Occipital lobe (tissue), 2 donors: Measurements from ENCODE around the gene ERBB2. TPM values are rescaled to one million over a fixed set of nuclear protein-coding genes. Genes with fewer than 3 reads are reported as not detected.

ENCODE experiments used
- small RNA-seq: library from RNA; depleted of rRNA; stranded (forward); fragments of <200 nt; gene quantifications from one replicate; pipeline ENCODE3, GENCODE V24; 2014
- total RNA-seq: library from RNA; depleted of rRNA; stranded (reverse); fragments of >200 nt; gene quantifications from one replicate; pipeline ENCODE4 v1.2.3, GENCODE V29; 2014

The ERBB2 gene
- total RNA-seq, 1 donor from 2014 or later, result 10.1 TPM

Small RNA genes lying within 50 kb of the gene (small RNA-seq; reads per million reads assigned to genes)
- gene MIR4728, result not detected

Other genes starting within 250 kb of the ERBB2 start
- gene MED1, start 248.8 kb upstream of the ERBB2 start, total RNA-seq, result 30.7 TPM
- 21.5 TPM for gene CDK12, start 238.6 kb upstream of the ERBB2 start, total RNA-seq
- 70.3 TPM for gene NEUROD2, start 92.1 kb upstream of the ERBB2 start, total RNA-seq
- 8.1 TPM for gene PPP1R1B, start 73.1 kb upstream of the ERBB2 start, total RNA-seq
- 16.2 TPM for gene STARD3, start 62.9 kb upstream of the ERBB2 start, total RNA-seq
- gene TCAP, start 34.7 kb upstream of the ERBB2 start, total RNA-seq, result 0.47 TPM
- gene PNMT, start 31.6 kb upstream of the ERBB2 start, total RNA-seq, result 2.2 TPM
- 8.9 TPM for gene PGAP3, start 12.0 kb upstream of the ERBB2 start, total RNA-seq
- gene MIEN1, start 30.5 kb downstream of the ERBB2 start, total RNA-seq, result 10.1 TPM
- not detected for gene GRB7, start 37.9 kb downstream of the ERBB2 start, total RNA-seq
- 0.16 TPM for gene IKZF3, start 164.2 kb downstream of the ERBB2 start, total RNA-seq
- not detected for gene ZPBP2, start 168.1 kb downstream of the ERBB2 start, total RNA-seq
- gene GSDMB, start 218.6 kb downstream of the ERBB2 start, total RNA-seq, result 7.6 TPM
- 51.2 TPM for gene ORMDL3, start 227.5 kb downstream of the ERBB2 start, total RNA-seq
- not detected for gene LRRC3C, start 227.7 kb downstream of the ERBB2 start, total RNA-seq